NCI-H187 (cell line): Measurements from ENCODE around the gene SLC37A1.

Source experiments
- DNase-seq, 2 experiments: peaks; one replicate each; lab custom pipeline; 2025; lab: John Stamatoyannopoulos, UW

SLC37A1 gene

DNA sequence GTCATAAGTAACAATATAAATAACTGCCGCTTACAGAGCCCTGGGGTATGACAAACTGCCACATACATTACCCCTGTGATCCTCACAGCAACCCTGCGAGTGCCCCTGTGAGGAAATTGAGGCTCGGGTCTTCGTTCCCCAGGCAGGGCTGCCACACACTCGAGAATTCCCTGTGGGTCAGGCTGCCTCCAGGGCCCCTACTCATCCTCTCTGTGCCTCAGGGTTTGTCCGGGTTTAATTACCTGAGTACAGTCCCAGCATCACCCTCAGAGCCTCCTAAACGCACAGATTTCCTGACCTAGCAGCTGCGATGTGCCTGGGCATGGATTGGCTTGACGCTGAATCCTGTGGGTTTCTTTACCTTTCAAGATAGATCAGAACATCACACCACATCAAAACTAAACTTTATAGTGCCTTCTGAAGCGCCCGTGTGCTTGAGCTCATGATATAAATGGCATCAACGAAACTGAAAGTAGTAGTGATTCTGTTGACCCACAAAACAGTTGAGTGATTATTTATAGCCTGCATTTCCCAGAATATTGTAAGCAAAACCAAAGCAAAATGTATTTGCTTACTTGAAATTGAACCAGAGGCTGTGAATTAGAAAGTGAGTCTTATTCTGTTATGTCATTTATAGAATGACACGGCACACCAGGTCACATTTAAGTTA lies 14.0 kb downstream of the SLC37A1 start:
- DNase-seq: no peak

- no peak for DNase-seq
Measured at GRCh38 chr21:42530167-42530518, 16.5 kb downstream of the SLC37A1 start.

DNA sequence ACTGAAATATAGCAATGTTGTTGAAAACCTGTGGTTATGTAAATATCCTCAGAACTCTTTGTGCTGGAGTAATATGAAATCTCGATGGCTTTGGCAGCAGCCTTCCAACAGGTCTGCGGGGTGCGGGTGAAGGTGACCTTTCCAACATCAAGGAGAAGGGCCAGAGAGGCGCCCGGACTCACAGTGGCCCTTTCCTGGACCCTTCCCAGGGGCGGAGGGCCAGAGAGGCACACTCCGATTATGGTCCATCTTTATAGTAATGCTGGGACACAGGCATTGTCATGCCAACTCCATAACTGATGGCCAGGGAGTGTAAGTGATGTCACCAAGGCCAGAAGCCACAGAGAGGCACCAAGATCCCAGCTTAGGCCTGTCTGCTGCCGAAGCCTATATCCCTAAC lies 18.1 kb downstream of the SLC37A1 start:
- DNase-seq: no peak

- DNase-seq: no peak
Measured at GRCh38 chr21:42532466-42533181, 19.0 kb downstream of the SLC37A1 start.

GRCh38 chr21:42533306-42533962 lies 19.8 kb downstream of the SLC37A1 start:
- DNase-seq: no peak

DNA sequence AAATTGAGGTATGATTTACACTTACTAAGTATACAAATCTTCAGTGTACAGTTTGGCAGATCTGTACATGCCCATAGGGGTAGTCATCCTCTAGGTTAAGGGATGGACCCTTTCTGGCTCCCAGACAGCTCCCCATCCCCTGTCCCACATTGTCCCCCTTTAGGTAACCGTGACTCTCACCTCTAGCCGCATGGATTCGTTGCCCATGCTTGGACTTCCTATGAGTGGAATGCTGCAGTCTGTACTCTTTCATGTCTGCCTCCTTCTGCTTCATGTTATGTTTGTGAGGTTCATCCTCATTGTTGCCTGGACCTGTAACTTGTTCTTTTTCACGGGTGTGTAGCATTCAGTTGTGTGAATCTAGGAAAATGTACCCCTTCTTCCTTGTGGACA lies 20.3 kb downstream of the SLC37A1 start:
- no peak for DNase-seq

GRCh38 chr21:42534421-42535378 lies 21.0 kb downstream of the SLC37A1 start:
- DNase-seq: no peak

- DNase-seq: no peak
Measured at GRCh38 chr21:42535602-42536171, 22.0 kb downstream of the SLC37A1 start.

GRCh38 chr21:42536601-42537000 lies 22.9 kb downstream of the SLC37A1 start:
- DNase-seq: no peak

DNA sequence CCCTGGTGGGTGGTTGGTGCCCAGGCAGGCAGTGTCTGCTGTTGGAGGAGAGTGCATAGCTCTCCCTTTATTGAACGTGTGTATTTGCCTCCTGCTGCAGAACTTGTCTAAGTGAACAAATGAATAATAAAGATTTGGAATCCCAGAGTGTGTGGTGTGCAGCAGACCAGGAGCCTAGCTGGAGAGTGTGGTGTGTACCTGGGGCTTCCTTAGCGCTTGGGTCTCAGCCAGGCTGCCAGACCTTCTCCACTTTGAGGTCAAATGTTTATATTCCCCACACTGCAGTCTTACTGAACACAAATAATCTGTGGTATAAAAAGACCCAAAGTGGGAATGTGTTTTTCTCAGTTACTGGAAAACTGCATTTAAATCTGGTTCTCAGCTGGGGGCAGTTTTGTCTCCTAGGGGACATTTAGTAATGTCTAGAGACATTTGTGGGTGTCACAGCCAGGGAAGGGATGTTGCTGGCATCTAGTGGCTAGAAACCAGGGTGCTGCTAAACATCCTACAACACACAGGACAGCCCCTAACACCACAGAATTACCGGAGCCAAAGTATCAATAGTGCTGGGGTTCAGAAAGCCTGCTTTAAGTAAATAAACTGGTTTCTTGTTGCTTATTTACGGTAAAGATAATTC lies 23.6 kb downstream of the SLC37A1 start:
- DNase-seq: no peak

- no peak for DNase-seq
Measured at GRCh38 chr21:42538479-42539275, 25.0 kb downstream of the SLC37A1 start.

GRCh38 chr21:42539342-42539741 lies 25.7 kb downstream of the SLC37A1 start:
- DNase-seq: no peak

DNA sequence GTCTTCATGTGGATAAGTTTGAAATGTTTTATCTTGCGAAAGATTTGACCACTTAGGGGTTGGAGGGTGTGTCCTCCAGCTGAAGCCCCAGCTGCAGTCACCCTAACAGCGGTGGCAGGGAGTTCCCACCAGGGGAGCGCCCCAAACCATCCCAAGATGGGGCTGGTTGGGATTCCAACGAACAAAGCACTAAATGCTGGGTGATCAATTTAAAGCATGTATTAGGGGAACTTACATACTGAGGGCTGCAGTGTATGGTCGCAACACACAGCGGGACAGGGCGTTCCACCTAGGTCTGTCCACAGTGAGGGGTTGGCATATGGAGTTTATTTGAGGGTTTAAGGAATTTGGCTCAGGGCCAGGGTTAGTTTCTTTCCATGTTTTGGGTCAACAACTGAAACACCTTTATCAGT lies 26.3 kb downstream of the SLC37A1 start:
- DNase-seq: no peak

- no peak for DNase-seq
Measured at GRCh38 chr21:42540396-42540795, 26.7 kb downstream of the SLC37A1 start.

GRCh38 chr21:42541174-42541573 lies 27.5 kb downstream of the SLC37A1 start:
- no peak for DNase-seq

- no peak for DNase-seq
Measured at GRCh38 chr21:42541618-42542017, 28.0 kb downstream of the SLC37A1 start.

GRCh38 chr21:42542196-42542595 lies 28.5 kb downstream of the SLC37A1 start:
- no peak for DNase-seq

DNA sequence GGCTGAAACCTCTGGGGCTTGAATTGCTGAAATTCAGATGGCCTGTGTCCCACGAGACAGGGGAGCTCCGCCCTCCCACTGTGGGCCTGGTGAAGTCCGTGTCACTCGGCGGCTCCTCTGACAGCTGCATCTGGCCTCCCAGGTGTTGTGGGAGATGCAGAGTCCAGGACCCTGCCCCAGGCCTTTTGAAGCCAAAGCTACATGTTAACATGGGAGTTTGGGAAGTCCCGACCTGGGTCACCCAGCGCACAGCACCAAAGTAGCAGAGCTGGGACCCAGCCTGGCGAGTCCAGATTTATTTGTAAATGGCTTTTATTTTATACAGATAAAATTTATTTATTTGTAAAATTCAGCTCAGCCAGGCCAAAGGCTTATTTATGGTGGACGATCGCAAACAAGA lies 28.9 kb downstream of the SLC37A1 start:
- no peak for DNase-seq

DNA sequence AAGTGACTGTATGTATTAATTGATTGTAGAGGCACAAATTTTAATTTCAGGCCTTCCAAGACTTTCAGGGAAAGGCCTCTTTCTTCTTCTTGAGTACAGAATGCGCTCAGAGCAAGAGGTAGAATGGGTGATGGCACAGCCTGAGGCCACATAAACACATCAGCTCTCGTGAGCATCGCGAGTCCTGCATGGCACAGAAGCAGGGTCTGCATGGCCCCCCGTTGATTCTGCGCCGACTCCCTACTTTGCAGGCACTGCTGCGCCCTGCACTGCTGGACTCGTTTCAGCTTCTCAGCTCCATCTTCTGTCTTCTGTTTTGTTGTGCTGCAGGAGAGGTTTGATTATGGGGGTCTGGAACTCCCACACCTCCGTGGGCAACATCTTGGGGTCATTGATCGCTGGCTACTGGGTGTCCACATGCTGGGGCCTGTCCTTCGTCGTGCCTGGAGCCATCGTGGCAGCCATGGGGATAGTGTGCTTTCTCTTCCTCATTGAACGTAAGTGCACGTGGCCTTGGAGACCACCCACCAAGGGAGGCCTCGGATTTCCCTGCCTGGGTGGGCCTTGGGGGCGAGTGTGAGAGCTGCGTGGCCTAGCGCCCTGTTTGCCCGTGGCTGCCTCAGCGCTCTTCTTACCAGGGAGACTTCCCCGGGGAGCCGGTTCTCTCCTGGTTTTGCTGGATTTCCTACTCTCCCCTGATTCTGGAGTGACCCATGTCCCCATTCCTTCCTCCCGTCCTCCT lies 29.6 kb downstream of the SLC37A1 start:
- no peak for DNase-seq

GRCh38 chr21:42544544-42544943 lies 30.9 kb downstream of the SLC37A1 start:
- no peak for DNase-seq
